Gastroesophageal sphincter (tissue), 4 donors: ENCODE data around the gene DHDH. TPM values are rescaled to one million over a fixed set of nuclear protein-coding genes. Genes with fewer than 3 reads are reported as not detected.
A peak's percentile ranks its signal among the peaks of the same experiment; 100 is the strongest.

Experiments used
- ATAC-seq: fragments of 150-250 bp; one replicate; pipeline ENCODE4 v1.9.1; 2016; ENCODE audit warnings: mild to moderate bottlenecking, moderate library complexity
- H3K27ac ChIP-seq, 4 donors: fragments of 200-600 bp; sonication (generic) in 3 of 4; 1 replicate in 3 of 4; 2 replicates in 1 of 4; pipeline ENCODE4 v1.5.1; 2016 to 2019
- H3K27me3 ChIP-seq: fragments of 200-600 bp; sonication (generic); one replicate; pipeline ENCODE4 v1.5.1; 2019
- H3K36me3 ChIP-seq, 2 donors: fragments of 200-600 bp; sonication (generic); one replicate each; pipeline ENCODE4 v1.5.1; 2019; ENCODE audit warnings: control low read depth in 1 of 2
- H3K4me1 ChIP-seq, 3 donors: fragments of 200-600 bp; sonication (generic); 1 replicate in 2 of 3; 2 replicates in 1 of 3; pipeline ENCODE4 v1.5.1; 2016 to 2019; ENCODE audit warnings: control low read depth in 2 of 3
- H3K4me3 ChIP-seq, 2 donors: fragments of 200-600 bp; sonication (generic); one replicate each; pipeline ENCODE4 v1.5.1; 2019; ENCODE audit warnings: mild to moderate bottlenecking in 1 of 2, moderate library complexity in 1 of 2
- H3K9me3 ChIP-seq, 3 donors: fragments of 200-600 bp; sonication (generic); one replicate each; pipeline ENCODE4 v1.5.1; 2017 to 2019; ENCODE audit warnings: control low read depth in 2 of 3
- EP300 ChIP-seq: sonication (generic); formaldehyde crosslinking; IDR thresholded peaks from one replicate; pipeline ENCODE4 v1.6.1; 2017; ENCODE audit warnings: antibody characterized with exemption, mild to moderate bottlenecking
- POLR2A ChIP-seq, 2 donors: fragments of 450-650 bp; IDR thresholded peaks; one replicate each; pipeline ENCODE4 v1.6.1; 2017; ENCODE audit warnings: antibody characterized with exemption in 2 of 2, mild to moderate bottlenecking in 2 of 2, moderate library complexity in 1 of 2
- POLR2AphosphoS5 ChIP-seq: sonication (generic); formaldehyde crosslinking; IDR thresholded peaks from one replicate; pipeline ENCODE4 v1.6.1; 2017; ENCODE audit warnings: antibody characterized with exemption
- WGBS, 2 donors: methylation state at CpG; one replicate each; pipeline ENCODE4 v1.1.5; 2018; ENCODE audit warnings: low coverage in 1 of 2; 5-methylcytosine and 5-hydroxymethylcytosine counted together
- total RNA-seq, 4 donors: library from RNA; depleted of rRNA; stranded (reverse); fragments of >200 nt; gene quantifications; one replicate each; pipeline ENCODE4 v1.1.0, GENCODE V29; 2016
- TF ChIP-seq, protein P1 (sequence below), 4 experiments: fragments of 200-600 bp in 2 of 4; fragments of 450-650 bp in 2 of 4; sonication (generic) in 1 of 4; IDR thresholded peaks; one replicate each; pipeline ENCODE4 v1.5.1; 2017 to 2019; ENCODE audit warnings: antibody characterized with exemption in 4 of 4, mild to moderate bottlenecking in 2 of 4, moderate library complexity in 2 of 4

DHDH gene
- total RNA-seq, 4 donors from 2014 or later, result 0.81 TPM; not detected in 3

- peak in 1 of 2 donors; percentile 13 for TF ChIP-seq POLR2A (IDR thresholded peaks at IDR 0.05)
- no peak for TF ChIP-seq POLR2AphosphoS5
- 61 to 65% methylated on average over 3 to 19 of the region's 22 CpGs for whole genome bisulfite sequencing, 2 donors
- peak overlapping the region in 3 of 4 donors; percentile 93 to 95 (median 93) for H3K27ac ChIP-seq
- no peaks in the 10 kb centered on the region for H3K27me3 ChIP-seq
- no peak for ATAC-seq
- H3K4me1 ChIP-seq, result peaks cover 0 to 43% (median 24%) of the 10 kb centered on the region in 3 donors
- H3K9me3 ChIP-seq, result no peaks in the 10 kb centered on the region
- peaks cover 0 to 25% of the 10 kb centered on the region in 2 donors for H3K36me3 ChIP-seq
- H3K4me3 ChIP-seq, result no peak overlapping the region
Observed at GRCh38 chr19:48962029-48962848, 28.7 kb downstream of the DHDH start.

- H3K27ac ChIP-seq, result peak overlapping the region in 3 of 4 donors; percentile 93 to 95 (median 93)
- no peak overlapping the region for H3K4me3 ChIP-seq
- peaks cover 0 to 27% of the 10 kb centered on the region in 2 donors for H3K36me3 ChIP-seq
- H3K4me1 ChIP-seq, result peaks cover 0 to 49% (median 28%) of the 10 kb centered on the region in 3 donors
- H3K27me3 ChIP-seq, result no peaks in the 10 kb centered on the region
- no peaks in the 10 kb centered on the region for H3K9me3 ChIP-seq
- no peak for ATAC-seq
- 45% methylated on average over 3 of the region's 7 CpGs; no CpG with 5 or more reads in 1 of the 2 donors for WGBS, 2 donors
- TF ChIP-seq, protein P1, sequence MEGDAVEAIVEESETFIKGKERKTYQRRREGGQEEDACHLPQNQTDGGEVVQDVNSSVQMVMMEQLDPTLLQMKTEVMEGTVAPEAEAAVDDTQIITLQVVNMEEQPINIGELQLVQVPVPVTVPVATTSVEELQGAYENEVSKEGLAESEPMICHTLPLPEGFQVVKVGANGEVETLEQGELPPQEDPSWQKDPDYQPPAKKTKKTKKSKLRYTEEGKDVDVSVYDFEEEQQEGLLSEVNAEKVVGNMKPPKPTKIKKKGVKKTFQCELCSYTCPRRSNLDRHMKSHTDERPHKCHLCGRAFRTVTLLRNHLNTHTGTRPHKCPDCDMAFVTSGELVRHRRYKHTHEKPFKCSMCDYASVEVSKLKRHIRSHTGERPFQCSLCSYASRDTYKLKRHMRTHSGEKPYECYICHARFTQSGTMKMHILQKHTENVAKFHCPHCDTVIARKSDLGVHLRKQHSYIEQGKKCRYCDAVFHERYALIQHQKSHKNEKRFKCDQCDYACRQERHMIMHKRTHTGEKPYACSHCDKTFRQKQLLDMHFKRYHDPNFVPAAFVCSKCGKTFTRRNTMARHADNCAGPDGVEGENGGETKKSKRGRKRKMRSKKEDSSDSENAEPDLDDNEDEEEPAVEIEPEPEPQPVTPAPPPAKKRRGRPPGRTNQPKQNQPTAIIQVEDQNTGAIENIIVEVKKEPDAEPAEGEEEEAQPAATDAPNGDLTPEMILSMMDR (IDR thresholded peaks at IDR 0.05), result no peak
- TF ChIP-seq POLR2AphosphoS5 (no peak), EP300 (no peak)
Observed at GRCh38 chr19:48962849-48963165, 29.3 kb downstream of the DHDH start.

GRCh38 chr19:48963371-48964204 is 30.1 kb downstream of the DHDH start:
- TF ChIP-seq POLR2A (IDR thresholded peaks at IDR 0.05) (peak in 1 of 2 donors; percentile 18), POLR2AphosphoS5 (peak; percentile 81), EP300 (peak; percentile 28)
- TF ChIP-seq, protein P1 (IDR thresholded peaks at IDR 0.05), result no peak
- ATAC-seq, result peak; percentile 19
- Histone ChIP-seq H3K4me3 (peak overlapping the region; percentile 2 to 88), H3K27me3 (no peaks in the 10 kb centered on the region), H3K9me3 (no peaks in the 10 kb centered on the region), H3K27ac (peak overlapping the region; percentile 85 to 95 (median 93)), H3K36me3 (peaks cover 0 to 32% of the 10 kb centered on the region in 2 donors), H3K4me1 (peaks cover 0 to 56% (median 28%) of the 10 kb centered on the region in 3 donors)
- 5% methylated on average over 4 to 13 of the region's 28 CpGs for whole genome bisulfite sequencing, 2 donors

GRCh38 chr19:48964205-48965039 is 30.9 kb downstream of the DHDH start:
- ATAC-seq, result no peak
- Histone ChIP-seq H3K36me3 (peaks cover 0 to 40% of the 10 kb centered on the region in 2 donors), H3K4me3 (peak overlapping the region; percentile 50 to 88), H3K27me3 (no peaks in the 10 kb centered on the region), H3K4me1 (peaks cover 0 to 60% (median 28%) of the 10 kb centered on the region in 3 donors), H3K27ac (peak overlapping the region; percentile 85 to 95 (median 93)), H3K9me3 (no peaks in the 10 kb centered on the region)
- WGBS, 2 donors, result 21 to 31% methylated on average over 4 to 9 of the region's 19 CpGs
- TF ChIP-seq POLR2A (IDR thresholded peaks at IDR 0.05), result no peak
- no peak for TF ChIP-seq POLR2AphosphoS5

GRCh38 chr19:48965040-48965805 is 31.7 kb downstream of the DHDH start, which contains the start of gene FTL:
Gene FTL (plus strand): TSS chr19:48965309. CDS start chr19:48965508, 199 bp downstream.
- 0% methylated on average over 37 of the region's 52 CpGs; no CpG with 5 or more reads in 1 of the 2 donors for WGBS, 2 donors
- Histone ChIP-seq H3K27me3 (no peaks in the 10 kb centered on the region), H3K27ac (peak within 1 kb of the TSS; percentile 85 to 95 (median 93)), H3K4me3 (peak within 1 kb of the TSS; percentile 50 to 88), H3K4me1 (peaks cover 0 to 60% (median 28%) of the 10 kb centered on the region in 3 donors), H3K9me3 (no peaks in the 10 kb centered on the region), H3K36me3 (peaks cover 0 to 48% of the 10 kb centered on the region in 2 donors)
- peak; percentile 93 for ATAC-seq
- TF ChIP-seq EP300 (no peak), POLR2AphosphoS5 (peak; percentile 100), POLR2A (IDR thresholded peaks at IDR 0.05) (peak; percentile 99 to 100)
- TF ChIP-seq, protein P1 (IDR thresholded peaks at IDR 0.05), result no peak
